ENCODE measurements around the gene ZNF81. TPM values are rescaled to one million over a fixed set of nuclear protein-coding genes. Genes with fewer than 3 reads are reported as not detected.

The ZNF81 gene
- total and polyA plus RNA-seq, 11 donors: 2.5 to 8.9 (median 6.8) TPM

DNA sequence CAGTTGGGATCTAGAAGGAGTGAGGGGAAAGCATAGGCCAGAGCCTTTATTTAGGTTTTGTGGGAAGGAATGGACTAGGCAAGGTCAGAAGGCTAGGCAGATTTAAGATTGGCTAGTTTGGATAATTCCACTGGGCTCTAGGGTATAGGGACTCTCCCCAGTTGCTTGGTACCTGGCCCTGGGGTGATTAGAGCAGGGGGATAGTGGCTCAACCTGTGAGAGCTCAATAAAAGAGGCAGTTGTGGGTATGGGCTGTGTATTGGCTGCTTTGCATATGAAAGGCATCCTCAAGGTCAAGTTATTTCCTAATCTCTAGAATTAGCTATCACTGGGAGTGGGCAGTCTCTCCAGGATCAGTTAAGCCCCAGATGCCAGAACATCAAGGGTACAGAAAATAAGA lies 61.3 kb downstream of the ZNF81 start:
- DNase-seq (no peak), ATAC-seq (no peak)
- intact Hi-C loops (cut with DNase I): no loop called here
- H3K4me3 ChIP-seq: no peak overlapping the region
- H3K27me3 ChIP-seq: no peaks in the 10 kb centered on the region
- no peaks in the 10 kb centered on the region for H3K9me3 ChIP-seq
- no peaks in the 10 kb centered on the region for H3K4me1 ChIP-seq
- H3K36me3 ChIP-seq: peaks cover 0 to 28% (median 10%) of the 10 kb centered on the region in 9 donors
- no peak overlapping the region for H3K27ac ChIP-seq
- TF ChIP-seq, protein P1, sequence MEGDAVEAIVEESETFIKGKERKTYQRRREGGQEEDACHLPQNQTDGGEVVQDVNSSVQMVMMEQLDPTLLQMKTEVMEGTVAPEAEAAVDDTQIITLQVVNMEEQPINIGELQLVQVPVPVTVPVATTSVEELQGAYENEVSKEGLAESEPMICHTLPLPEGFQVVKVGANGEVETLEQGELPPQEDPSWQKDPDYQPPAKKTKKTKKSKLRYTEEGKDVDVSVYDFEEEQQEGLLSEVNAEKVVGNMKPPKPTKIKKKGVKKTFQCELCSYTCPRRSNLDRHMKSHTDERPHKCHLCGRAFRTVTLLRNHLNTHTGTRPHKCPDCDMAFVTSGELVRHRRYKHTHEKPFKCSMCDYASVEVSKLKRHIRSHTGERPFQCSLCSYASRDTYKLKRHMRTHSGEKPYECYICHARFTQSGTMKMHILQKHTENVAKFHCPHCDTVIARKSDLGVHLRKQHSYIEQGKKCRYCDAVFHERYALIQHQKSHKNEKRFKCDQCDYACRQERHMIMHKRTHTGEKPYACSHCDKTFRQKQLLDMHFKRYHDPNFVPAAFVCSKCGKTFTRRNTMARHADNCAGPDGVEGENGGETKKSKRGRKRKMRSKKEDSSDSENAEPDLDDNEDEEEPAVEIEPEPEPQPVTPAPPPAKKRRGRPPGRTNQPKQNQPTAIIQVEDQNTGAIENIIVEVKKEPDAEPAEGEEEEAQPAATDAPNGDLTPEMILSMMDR (IDR thresholded peaks at IDR 0.05): no peak
- no peak for TF ChIP-seq POLR2A (IDR thresholded peaks at IDR 0.05)

- no peak for DNase-seq
- H3K36me3 ChIP-seq: peaks cover 0 to 22% (median 8%) of the 10 kb centered on the region in 9 donors
- intact Hi-C loops (cut with DNase I): no loop called here
- TF ChIP-seq, protein P1 (IDR thresholded peaks at IDR 0.05): no peak
- no peak for TF ChIP-seq POLR2A (IDR thresholded peaks at IDR 0.05)
- WGBS, 4 donors: 51 to 79% (median 60%) methylated on average over 4 of the region's 4 CpGs
- H3K4me3 ChIP-seq: no peak overlapping the region
- ATAC-seq: no peak
- no peaks in the 10 kb centered on the region for H3K4me1 ChIP-seq
- no peaks in the 10 kb centered on the region for H3K9me3 ChIP-seq
- no peaks in the 10 kb centered on the region for H3K27me3 ChIP-seq
- no peak overlapping the region for H3K27ac ChIP-seq
These were observed 64.1 kb downstream of the ZNF81 start for GRCh38 chrX:47900833-47901232.

DNA sequence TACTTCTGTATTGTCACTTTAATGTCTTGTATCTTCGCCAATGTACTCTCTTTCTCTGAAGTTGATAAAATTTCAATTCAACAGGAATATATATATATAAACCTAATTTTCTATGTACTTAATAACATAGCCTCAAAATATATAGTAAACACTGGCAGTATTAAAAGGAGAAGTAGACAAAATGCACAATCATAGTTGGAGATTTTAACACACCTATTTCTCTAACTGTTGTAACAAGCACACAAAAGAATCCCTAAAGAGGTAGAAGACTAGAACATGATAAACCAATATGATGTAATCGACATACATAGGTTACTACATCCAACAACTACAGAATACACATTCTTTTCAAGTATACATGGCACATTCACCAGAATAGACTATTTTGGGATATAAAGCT lies 65.5 kb downstream of the ZNF81 start:
- 79 to 96% (median 89%) methylated on average over 2 of the region's 2 CpGs for WGBS, 4 donors
- H3K9me3 ChIP-seq: no peaks in the 10 kb centered on the region
- ATAC-seq (no peak), DNase-seq (no peak)
- TF ChIP-seq, protein P1 (IDR thresholded peaks at IDR 0.05): no peak
- TF ChIP-seq POLR2A (IDR thresholded peaks at IDR 0.05): no peak
- H3K27me3 ChIP-seq: no peaks in the 10 kb centered on the region
- H3K4me3 ChIP-seq: no peak overlapping the region
- H3K27ac ChIP-seq: no peak overlapping the region
- H3K4me1 ChIP-seq: no peaks in the 10 kb centered on the region
- intact Hi-C loops (cut with DNase I): no loop called here
- H3K36me3 ChIP-seq: peaks cover 0 to 10% (median 0%) of the 10 kb centered on the region in 9 donors

DNA sequence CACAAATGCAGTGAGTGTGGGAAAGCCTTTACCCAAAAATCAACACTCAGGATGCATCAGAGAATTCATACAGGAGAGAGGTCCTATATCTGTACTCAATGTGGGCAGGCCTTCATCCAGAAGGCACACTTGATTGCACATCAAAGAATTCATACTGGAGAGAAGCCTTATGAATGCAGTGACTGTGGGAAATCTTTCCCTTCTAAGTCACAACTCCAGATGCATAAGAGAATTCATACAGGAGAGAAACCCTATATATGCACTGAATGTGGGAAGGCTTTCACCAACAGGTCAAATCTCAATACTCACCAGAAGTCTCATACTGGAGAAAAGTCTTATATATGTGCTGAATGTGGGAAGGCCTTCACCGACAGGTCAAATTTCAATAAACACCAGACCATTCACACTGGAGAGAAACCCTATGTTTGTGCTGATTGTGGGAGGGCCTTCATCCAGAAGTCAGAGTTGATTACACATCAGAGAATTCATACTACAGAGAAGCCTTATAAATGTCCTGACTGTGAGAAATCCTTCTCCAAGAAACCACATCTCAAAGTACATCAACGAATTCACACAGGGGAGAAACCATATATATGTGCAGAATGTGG lies 79.3 kb downstream of the ZNF81 start:
- no peak overlapping the region for H3K4me3 ChIP-seq

More for the DNA sequence above, 79.3 kb downstream of the ZNF81 start:
- Histone ChIP-seq H3K9me3 (peaks cover 0 to 76% (median 18%) of the 10 kb centered on the region in 12 donors), H3K27ac (no peak overlapping the region), H3K4me1 (no peaks in the 10 kb centered on the region), H3K27me3 (no peaks in the 10 kb centered on the region), H3K36me3 (peaks cover 0 to 24% (median 8%) of the 10 kb centered on the region in 9 donors)
- intact Hi-C loops (cut with DNase I): no loop called here
- DNase-seq: no peak
- 75 to 97% (median 90%) methylated on average over 2 of the region's 2 CpGs for WGBS, 4 donors
- ATAC-seq: no peak
- TF ChIP-seq POLR2A (IDR thresholded peaks at IDR 0.05): no peak
- TF ChIP-seq, protein P1 (IDR thresholded peaks at IDR 0.05): no peak
